Bronchial epithelial cell (primary cell): ENCODE results near the gene DUSP6. TPM values are rescaled to one million over a fixed set of nuclear protein-coding genes. Genes with fewer than 3 reads are reported as not detected.

Experiments used
- DNase-seq: peaks from one replicate; pipeline ENCODE4 v3.0.0-alpha.2; 2010; ENCODE audit warnings: low read depth
- FAIRE-seq: peaks from 2 replicates; lab custom pipeline; 2011; peaks lifted over from hg19 to GRCh38; lab: Jason Lieb, UNC
- H3K27me3 ChIP-seq: 2 replicates; pipeline ENCODE4 v1.5.1; 2011; ENCODE audit warnings: low read length; ENCODE audit not compliant: control insufficient read depth, insufficient read depth
- H3K36me3 ChIP-seq: 2 replicates; pipeline ENCODE4 v1.5.1; 2011; ENCODE audit warnings: low read length; ENCODE audit not compliant: control insufficient read depth, insufficient read depth
- H3K4me3 ChIP-seq: 2 replicates; pipeline ENCODE4 v1.5.1; 2011; ENCODE audit warnings: mild to moderate bottlenecking, low read depth, low read length, control low read depth
- total RNA-seq: library from RNA; depleted of rRNA; stranded (reverse); fragments of >200 nt; gene quantifications from 2 replicates; pipeline ENCODE4 v1.2.1, GENCODE V29; 2014
- TF ChIP-seq, protein P1 (sequence below): IDR thresholded peaks from 2 replicates; pipeline ENCODE4 v1.5.1; 2011; ENCODE audit warnings: mild to moderate bottlenecking, moderate library complexity, low read length, control low read depth, inconsistent platforms; ENCODE audit not compliant: insufficient read depth, severe bottlenecking

The DUSP6 gene
- total RNA-seq, 1 donor from 2014 or later: 149 TPM

DNA sequence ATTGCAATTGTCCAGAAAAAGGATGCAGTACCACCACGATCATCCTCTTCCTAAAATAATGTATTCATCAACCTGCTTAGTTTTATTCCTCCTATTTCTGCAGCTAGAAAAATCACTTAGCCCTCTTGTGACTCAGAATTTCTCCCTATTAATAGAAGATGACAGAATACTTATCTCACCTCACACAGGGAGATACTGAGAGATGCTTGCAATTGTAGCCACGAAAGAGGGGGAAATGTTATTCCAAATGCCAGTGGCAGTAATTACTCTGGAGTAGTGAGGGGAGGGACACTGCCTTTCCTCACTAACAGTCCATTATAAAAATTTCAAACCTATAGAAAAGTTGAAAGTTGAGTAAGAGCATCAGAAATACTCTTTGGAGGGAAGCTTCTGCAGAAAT, 11.8 kb upstream of the DUSP6 start:
- no peak for FAIRE-seq
- DNase-seq: no peak
- TF ChIP-seq, protein P1, sequence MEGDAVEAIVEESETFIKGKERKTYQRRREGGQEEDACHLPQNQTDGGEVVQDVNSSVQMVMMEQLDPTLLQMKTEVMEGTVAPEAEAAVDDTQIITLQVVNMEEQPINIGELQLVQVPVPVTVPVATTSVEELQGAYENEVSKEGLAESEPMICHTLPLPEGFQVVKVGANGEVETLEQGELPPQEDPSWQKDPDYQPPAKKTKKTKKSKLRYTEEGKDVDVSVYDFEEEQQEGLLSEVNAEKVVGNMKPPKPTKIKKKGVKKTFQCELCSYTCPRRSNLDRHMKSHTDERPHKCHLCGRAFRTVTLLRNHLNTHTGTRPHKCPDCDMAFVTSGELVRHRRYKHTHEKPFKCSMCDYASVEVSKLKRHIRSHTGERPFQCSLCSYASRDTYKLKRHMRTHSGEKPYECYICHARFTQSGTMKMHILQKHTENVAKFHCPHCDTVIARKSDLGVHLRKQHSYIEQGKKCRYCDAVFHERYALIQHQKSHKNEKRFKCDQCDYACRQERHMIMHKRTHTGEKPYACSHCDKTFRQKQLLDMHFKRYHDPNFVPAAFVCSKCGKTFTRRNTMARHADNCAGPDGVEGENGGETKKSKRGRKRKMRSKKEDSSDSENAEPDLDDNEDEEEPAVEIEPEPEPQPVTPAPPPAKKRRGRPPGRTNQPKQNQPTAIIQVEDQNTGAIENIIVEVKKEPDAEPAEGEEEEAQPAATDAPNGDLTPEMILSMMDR: no peak
- Histone ChIP-seq H3K27me3 (no peaks in the 10 kb centered on the region), H3K4me3 (no peak overlapping the region), H3K36me3 (no peaks in the 10 kb centered on the region)

- Histone ChIP-seq H3K4me3 (no peak overlapping the region), H3K27me3 (no peaks in the 10 kb centered on the region), H3K36me3 (no peaks in the 10 kb centered on the region)
- DNase-seq (no peak), FAIRE-seq (peak; percentile 86)
- TF ChIP-seq, protein P1: no peak
Measured at GRCh38 chr12:89363582-89363981, 11.3 kb upstream of the DUSP6 start.

GRCh38 chr12:89363084-89363483, 10.8 kb upstream of the DUSP6 start:
- Histone ChIP-seq H3K4me3 (no peak overlapping the region), H3K36me3 (no peaks in the 10 kb centered on the region), H3K27me3 (no peaks in the 10 kb centered on the region)
- FAIRE-seq: no peak
- TF ChIP-seq, protein P1: no peak
- peak; percentile 65 for DNase-seq

DNA sequence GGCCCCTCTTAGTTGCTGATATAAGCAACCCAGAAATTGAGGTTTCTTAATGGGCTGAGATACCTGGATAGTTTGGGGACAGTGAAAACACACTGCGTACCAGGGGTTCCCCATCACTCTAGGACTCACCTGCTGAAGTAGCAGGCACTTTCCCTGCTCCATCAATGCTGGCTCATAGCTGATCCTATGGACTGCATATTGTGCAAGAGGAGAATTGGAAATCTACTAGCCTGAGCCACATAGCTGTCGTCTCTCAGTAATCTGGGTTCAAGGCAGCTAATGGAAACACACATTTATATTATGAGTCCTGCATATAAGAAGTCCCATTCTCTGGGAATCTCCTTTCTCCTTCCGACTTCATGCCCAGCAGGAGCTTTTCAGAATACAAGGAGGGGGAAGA, 7.3 kb upstream of the DUSP6 start:
- H3K36me3 ChIP-seq: no peaks in the 10 kb centered on the region
- no peak for FAIRE-seq
- H3K4me3 ChIP-seq: no peak overlapping the region
- no peak for DNase-seq
- no peaks in the 10 kb centered on the region for H3K27me3 ChIP-seq
- TF ChIP-seq, protein P1: no peak

DNA sequence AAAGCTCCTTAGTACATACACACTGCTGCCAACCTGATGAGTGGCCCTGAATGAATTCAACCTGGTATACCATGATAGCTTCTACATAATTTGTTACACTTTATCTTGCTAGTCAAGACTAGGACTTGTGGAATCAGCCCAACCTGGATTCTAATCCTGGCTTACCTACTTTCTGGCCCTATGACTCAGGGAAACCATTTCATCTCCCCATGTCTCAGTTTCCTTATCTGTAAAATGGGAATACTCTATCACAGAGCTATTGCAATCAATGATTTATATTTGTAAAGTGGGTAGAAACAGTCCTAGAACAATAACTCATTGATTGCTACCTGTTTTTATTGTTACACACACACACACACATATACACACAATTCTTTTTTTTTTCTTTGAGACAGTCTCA, 6.5 kb upstream of the DUSP6 start:
- TF ChIP-seq, protein P1: no peak
- no peaks in the 10 kb centered on the region for H3K27me3 ChIP-seq
- FAIRE-seq (no peak), DNase-seq (no peak)
- no peak overlapping the region for H3K4me3 ChIP-seq
- no peaks in the 10 kb centered on the region for H3K36me3 ChIP-seq

- H3K4me3 ChIP-seq: no peak overlapping the region
- TF ChIP-seq, protein P1: no peak
- H3K36me3 ChIP-seq: no peaks in the 10 kb centered on the region
- FAIRE-seq (no peak), DNase-seq (no peak)
- no peaks in the 10 kb centered on the region for H3K27me3 ChIP-seq
Measured at GRCh38 chr12:89357297-89357730, 5.0 kb upstream of the DUSP6 start.
